GM18951 (cell line): ENCODE measurements around the gene HIPK2.

Experiments used
- POLR2A ChIP-seq: IDR thresholded peaks from 4 replicates; pipeline ENCODE4 v1.6.1; 2011; ENCODE audit warnings: mild to moderate bottlenecking; ENCODE audit not compliant: insufficient read length, insufficient read depth; ENCODE audit errors: extremely low read depth
- in situ Hi-C: fragments of 300-500 bp; cut with MboI; formaldehyde crosslinking; loops from one replicate; pipeline ENCODE4 v1.12.0; 2022; ENCODE audit warnings: low sequenced_read_pairs, mixed read lengths, inconsistent platforms; ENCODE audit not compliant: unreplicated experiment

Gene HIPK2

DNA sequence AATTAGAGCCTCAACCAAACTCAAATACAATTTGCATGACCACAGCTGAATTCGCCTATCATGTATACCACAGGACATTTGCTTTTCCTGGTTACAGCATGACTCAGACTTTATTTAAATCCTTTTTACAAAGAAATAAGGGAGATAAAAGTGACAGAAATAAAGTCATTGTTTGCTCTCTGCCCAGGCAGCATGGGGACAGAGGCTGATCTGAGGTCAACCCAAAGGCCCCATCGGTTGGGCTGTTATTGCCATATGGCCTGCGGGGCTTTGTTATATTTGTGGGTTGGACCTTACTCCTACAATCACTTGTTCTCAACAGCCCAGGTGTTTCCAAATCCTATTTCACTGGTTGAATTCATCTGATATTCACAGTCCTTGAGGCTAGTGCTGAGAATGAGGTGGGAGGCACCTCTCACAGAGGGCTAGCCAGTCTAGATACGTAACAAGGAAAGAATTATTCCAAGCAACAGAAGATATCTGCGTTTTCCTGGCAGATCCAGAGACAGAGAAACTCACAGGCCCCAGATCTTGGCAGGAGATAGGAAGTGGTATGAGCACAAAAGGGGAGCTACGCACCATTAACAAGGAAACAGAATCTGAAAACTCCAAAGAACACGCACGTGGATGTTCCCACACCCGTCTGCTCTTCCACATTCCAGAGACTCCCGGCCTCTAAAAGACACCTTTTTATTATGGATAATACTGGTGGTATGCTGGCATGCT is 117.3 kb downstream of the HIPK2 start:
- TF ChIP-seq POLR2A, result no peak
- in situ Hi-C loops, result no loop called here

DNA sequence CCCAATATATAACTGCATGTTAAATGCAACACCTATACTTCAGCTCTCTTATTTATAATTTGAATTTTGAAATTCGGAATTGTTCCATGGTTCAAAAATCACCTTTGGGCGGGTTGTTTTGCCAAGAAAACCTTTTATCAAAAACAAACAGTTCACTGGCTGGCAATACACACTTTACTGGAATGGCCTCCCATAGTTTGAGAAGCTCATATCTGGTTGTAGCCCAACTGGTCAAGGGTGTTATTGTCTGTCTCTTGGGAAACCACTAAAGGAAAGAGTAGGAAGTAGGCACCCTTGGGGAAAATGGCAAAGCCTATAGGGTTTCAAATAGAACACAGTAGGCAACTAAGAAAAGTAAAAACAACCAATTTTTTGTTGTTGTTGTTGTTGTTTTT is 117.9 kb downstream of the HIPK2 start:
- no peak for TF ChIP-seq POLR2A
- in situ Hi-C loops, result no loop called here

DNA sequence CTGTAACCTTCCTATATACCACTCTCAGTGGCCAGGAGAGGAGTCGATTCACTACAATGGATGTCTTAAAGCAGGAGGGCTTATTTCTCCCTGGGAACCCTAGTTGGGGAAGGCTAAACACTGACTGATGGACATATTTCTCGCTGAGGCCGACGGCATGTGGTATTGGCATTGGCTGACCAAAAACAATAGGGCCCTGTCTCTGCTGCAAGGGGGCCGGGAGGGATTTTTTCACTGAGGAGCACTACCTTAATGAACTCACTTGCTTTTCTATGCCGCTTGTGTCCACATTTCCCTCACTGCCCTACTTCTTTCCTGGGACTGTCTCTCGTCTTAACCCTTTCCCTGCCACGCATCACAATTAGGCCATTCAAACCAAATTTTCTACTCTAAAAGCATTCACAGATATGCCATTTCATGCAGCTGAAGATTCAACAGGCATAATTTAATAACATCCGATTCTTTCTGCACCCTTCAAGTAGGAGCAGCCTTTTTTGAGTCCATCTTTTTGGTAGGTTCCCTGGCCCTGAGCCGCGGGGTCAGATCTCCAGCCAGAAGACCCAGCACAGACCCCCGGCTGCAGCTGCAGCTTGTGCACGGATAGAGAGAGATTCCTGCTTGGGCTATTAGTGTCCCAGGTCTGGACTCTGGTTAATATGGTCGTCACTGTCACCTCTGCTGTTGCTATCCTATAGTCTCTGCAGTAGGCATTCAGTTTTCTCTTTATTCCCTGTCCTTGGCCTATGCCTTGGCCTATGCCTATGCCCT is 118.7 kb downstream of the HIPK2 start:
- TF ChIP-seq POLR2A, result no peak
- in situ Hi-C loops, result no loop called here

DNA sequence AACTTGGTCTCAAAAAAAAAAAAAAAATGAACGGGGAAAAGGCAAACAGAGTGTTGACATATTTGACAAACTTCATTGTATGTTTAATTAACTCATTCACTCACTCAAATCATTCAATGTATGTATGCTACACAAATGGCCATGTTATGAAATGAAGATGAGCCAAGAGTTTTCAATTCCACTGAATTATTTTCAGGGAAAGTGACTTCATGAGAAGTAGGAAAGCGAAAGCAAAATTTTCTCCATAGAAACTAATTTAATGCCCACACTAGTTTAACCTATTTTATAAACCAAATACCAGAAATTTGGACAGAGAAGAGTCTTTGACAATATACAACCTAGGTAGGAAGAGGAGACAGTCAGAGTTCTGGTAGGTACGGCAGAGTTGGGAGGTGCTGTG is 119.5 kb downstream of the HIPK2 start:
- TF ChIP-seq POLR2A, result no peak
- in situ Hi-C loops, result no loop called here

DNA sequence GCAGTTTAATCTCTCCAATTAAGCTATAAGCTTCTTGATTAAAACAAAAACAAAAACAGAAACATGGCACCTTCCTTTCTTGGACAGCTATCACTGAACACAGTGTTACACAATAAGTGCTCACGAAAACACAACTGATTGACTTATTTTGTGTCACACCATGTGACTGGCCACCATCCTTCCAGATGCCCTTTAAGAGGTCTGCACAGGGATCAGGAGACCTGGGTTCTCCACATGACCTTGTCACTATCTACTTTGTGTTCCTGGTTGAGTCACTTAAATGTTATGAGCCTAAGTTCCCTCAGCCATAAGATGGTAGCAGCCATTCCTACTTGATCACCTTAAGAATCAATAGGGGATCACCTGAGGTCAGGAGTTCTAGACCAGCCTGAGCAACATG is 120.1 kb downstream of the HIPK2 start:
- in situ Hi-C loops, result no loop called here

DNA sequence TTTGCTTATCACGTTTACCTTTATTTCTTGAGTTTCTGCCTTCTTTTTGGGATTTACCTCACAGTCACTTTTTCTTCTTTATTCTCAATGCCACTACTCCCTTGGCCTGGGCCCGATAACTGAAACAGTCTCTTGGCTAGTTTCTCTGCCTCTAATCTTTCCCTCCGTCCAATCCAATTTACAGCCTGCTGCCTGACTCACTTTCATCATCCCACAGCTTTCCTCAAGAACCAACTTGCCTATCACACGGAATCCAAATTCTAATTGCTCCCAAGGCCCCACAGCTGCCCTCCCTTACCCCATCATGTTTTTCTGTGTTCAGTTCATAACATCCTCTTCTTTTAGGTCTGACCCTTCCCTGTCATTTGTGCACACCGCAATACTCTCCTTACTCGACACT is 121.4 kb downstream of the HIPK2 start:
- in situ Hi-C loops, result no loop called here
- no peak for TF ChIP-seq POLR2A

More for the DNA sequence above, 120.1 kb downstream of the HIPK2 start:
- no peak for TF ChIP-seq POLR2A

DNA sequence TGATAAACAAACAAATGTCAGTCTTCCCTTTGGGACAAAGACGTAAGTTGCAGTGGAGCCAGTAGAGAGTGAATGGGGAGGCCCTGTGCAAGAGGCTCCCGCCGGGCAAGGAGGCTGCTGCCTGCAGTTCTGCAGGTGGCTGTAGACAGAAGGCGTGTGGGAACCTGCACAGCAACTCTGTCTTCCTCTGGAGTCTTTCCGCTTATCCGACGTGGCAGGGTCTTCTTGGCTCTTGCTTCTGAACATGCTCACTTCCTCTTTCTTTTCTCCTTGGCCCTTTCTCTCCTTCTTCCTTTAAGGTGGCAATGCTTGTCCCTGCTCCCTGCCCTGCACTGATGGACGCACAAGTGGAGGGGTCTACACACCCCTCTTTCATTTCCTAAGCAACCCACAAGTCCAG is 122.5 kb downstream of the HIPK2 start:
- TF ChIP-seq POLR2A, result no peak
- in situ Hi-C loops, result no loop called here

DNA sequence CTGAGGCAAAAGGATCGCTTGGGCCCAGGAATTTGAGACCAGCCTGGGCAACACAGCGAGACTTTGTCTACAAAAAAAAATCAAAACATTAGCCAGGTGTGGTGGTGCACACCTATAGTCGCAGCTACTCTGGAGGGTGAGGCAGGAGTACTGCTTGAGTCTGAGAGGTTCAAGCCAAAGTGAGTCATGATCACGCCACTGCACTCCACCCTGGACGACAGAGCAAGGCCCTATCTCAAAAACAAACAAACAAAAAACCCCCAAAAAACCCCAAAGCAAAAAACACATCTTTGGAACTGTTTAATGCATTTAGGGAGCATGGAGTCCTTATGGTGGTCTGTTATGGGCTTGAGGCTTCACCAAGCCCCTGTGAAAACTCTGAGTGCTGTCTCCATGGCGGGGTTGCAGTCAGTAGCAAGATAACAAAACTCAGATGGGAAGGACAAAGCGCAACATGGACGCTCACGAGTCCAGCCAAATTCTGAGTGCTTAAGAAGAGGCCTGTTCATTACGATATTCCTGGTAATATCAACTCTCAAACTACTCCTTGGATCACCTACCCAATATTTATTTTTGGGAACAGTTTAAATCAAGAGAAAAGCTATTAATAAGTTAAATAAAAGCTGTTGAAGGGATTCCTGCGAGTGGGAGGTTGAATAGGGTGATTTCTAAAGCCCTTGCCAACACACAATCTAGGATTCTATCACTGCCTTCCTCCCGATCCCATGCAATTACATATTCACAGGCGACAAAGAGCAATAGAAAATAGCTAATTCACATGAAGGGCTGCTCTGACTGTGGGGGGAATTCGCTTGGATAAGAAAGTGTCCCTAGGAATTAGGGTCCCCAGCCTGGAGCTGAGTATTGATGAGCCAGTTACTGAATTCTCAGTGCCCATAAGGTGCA is 123.3 kb downstream of the HIPK2 start:
- TF ChIP-seq POLR2A, result no peak
- in situ Hi-C loops, result no loop called here

DNA sequence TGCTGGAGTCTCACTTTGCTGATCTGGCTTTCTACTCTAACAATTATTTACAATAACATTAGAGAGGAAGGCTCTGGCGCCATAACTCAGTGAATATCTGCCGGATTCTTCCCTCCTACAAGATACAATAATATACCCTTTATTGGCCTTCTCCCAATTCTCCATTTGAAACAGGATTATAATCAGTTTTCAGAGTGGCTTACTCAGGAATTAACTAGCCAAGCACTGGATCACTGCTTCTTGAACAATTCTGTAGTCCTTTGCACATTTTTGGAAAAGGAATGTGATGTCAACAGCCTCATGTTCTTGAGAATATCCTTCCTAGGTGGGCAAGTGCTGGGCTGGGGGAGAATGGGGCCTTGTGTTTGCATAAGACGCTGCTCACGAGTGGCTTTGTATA is 125.9 kb downstream of the HIPK2 start:
- in situ Hi-C loops, result no loop called here

DNA sequence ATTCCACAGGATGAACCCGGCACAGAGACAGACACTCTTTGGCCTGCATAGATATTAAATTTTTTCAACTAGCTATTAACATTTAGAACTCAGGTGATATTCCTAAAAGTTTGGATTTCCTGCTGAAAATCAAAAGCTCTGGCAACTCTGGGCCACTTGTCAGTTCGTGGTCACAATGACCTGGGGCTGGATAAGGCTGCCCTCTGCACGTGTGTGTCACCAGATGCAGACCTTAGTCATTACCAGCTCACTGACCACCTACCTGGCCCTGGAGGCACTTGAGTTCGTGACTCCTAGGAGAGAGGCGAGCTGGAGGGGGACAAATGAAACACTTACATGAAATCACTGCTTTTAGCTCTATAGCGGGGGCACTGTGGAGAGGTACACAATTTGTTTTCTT is 126.5 kb downstream of the HIPK2 start:
- in situ Hi-C loops, result no loop called here
- no peak for TF ChIP-seq POLR2A

More for the DNA sequence above, 125.9 kb downstream of the HIPK2 start:
- no peak for TF ChIP-seq POLR2A

DNA sequence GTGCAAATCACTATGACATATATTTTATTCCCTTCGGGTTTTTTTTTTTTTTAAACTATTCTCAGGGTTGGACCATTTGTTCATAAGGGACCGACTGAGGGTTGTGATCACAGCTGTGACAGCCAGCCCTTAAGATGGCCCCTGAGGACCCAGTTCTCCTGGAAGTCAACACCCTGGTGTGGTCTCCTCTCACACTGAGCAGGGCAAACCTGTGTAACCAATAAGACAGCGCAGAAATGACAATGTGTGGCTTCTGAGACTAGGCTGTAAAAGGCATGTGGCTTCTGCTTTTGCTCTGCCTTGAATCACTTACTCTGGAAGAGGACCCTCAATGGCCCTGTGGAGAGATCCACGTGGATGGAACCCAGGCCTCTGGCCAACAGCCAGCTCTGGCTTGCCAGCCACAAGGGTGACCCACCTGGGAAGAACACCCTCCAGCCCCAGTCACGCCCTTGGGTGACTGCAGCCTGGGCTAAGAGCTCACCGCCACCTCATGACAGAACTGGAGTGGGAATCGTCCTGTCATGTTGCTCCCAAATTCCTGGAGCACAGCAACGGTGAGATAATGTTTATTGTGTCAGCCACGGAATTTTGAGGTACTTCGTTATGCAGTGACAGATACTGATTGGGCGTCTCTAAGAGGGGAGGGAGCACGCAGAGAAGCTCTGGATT is 127.2 kb downstream of the HIPK2 start:
- in situ Hi-C loops, result no loop called here
- no peak for TF ChIP-seq POLR2A

DNA sequence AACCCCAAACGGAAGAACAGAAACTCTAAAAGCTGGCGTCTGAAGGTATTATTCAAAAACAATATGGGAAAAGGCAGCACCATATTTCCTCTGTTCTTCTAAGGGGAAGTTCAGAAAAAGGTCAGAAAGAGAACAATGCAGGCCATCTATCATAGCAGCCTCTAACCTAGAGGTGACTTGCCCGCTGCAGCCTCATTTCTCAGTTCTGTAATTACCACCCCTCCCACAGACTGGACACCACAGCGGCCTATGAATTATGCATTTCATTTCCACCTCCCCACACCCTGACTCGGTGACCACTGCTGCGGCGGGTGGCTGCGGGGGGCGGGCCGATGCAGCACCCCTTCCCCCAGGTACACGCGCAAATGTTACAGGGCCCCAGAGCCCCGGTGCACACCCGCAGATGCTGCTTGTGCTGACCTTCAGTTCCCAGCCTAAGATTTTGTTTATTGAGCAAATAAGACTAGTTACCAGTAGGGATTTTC is 128.8 kb downstream of the HIPK2 start:
- in situ Hi-C loops, result loop anchor here (10.0 kb wide), 2 partner anchors 126 to 356 kb away; partner anchors contain the start of gene HIPK2
- TF ChIP-seq POLR2A, result no peak
